Measurements from ENCODE around the gene MTG1.

The MTG1 gene

GRCh38 chr10:133350283-133350949, 43.5 kb upstream of the MTG1 start:
- Histone ChIP-seq H3K4me1 (ENCODE audit: control extremely low read depth in 1 of 4, control insufficient read depth in 4 of 4, insufficient read depth in 4 of 4, low read length in 3 of 4) (no peaks in the 10 kb centered on the region), H3K9me3 (ENCODE audit: control extremely low read depth in 1 of 5, control insufficient read depth in 4 of 5, insufficient read depth in 2 of 5, low read depth in 1 of 5, low read length in 4 of 5) (peaks cover 0 to 2% (median 0%) of the 10 kb centered on the region in 5 experiments), H3K27me3 (replicated peaks in 2 of 5; ENCODE audit: control insufficient read depth in 4 of 5, insufficient read depth in 5 of 5, low read length in 4 of 5) (peaks cover 0 to 50% (median 7%) of the 10 kb centered on the region in 5 experiments), H3K27ac (ENCODE audit: insufficient read depth in 1 of 2, low read depth in 1 of 2, low read length in 2 of 2, poor library complexity in 1 of 2, severe bottlenecking in 2 of 2) (no peak overlapping the region), H3K4me3 (ENCODE audit: control insufficient read depth in 1 of 7, extremely low read depth in 1 of 7, insufficient read depth in 4 of 7, low read depth in 2 of 7, low read length in 6 of 7) (no peak overlapping the region), H3K36me3 (ENCODE audit: control insufficient read depth in 4 of 4, insufficient read depth in 4 of 4, low read length in 3 of 4) (no peaks in the 10 kb centered on the region)
- ChIA-PET CTCF (no interaction called here), POLR2A (no interaction called here)
- 88% methylated on average over 9 of the region's 12 CpGs for WGBS (ENCODE audit: insufficient coverage)
- DNase-seq, result no peak

- H3K4me1 ChIP-seq (ENCODE audit: control extremely low read depth in 1 of 4, control insufficient read depth in 4 of 4, insufficient read depth in 4 of 4, low read length in 3 of 4), result peaks cover 0 to under 1% (median 0%) of the 10 kb centered on the region in 4 experiments
- no peak overlapping the region for H3K27ac ChIP-seq (ENCODE audit: insufficient read depth in 1 of 2, low read depth in 1 of 2, low read length in 2 of 2, poor library complexity in 1 of 2, severe bottlenecking in 2 of 2)
- 72% methylated on average over 11 of the region's 13 CpGs for WGBS (ENCODE audit: insufficient coverage)
- peaks cover 0 to 45% (median 7%) of the 10 kb centered on the region in 5 experiments for H3K27me3 ChIP-seq (replicated peaks in 2 of 5; ENCODE audit: control insufficient read depth in 4 of 5, insufficient read depth in 5 of 5, low read length in 4 of 5)
- H3K36me3 ChIP-seq (ENCODE audit: control insufficient read depth in 4 of 4, insufficient read depth in 4 of 4, low read length in 3 of 4), result no peaks in the 10 kb centered on the region
- ChIA-PET CTCF (no interaction called here), POLR2A (no interaction called here)
- no peak overlapping the region for H3K4me3 ChIP-seq (ENCODE audit: control insufficient read depth in 1 of 7, extremely low read depth in 1 of 7, insufficient read depth in 4 of 7, low read depth in 2 of 7, low read length in 6 of 7)
- DNase-seq, result no peak
- no peaks in the 10 kb centered on the region for H3K9me3 ChIP-seq (ENCODE audit: control extremely low read depth in 1 of 5, control insufficient read depth in 4 of 5, insufficient read depth in 2 of 5, low read depth in 1 of 5, low read length in 4 of 5)
Measured at GRCh38 chr10:133350950-133351329, 43.0 kb upstream of the MTG1 start.

GRCh38 chr10:133351408-133352318, 42.3 kb upstream of the MTG1 start:
- H3K27ac ChIP-seq (ENCODE audit: insufficient read depth in 1 of 2, low read depth in 1 of 2, low read length in 2 of 2, poor library complexity in 1 of 2, severe bottlenecking in 2 of 2), result no peak overlapping the region
- no peaks in the 10 kb centered on the region for H3K36me3 ChIP-seq (ENCODE audit: control insufficient read depth in 4 of 4, insufficient read depth in 4 of 4, low read length in 3 of 4)
- WGBS (ENCODE audit: insufficient coverage), result 79% methylated on average over 18 of the region's 24 CpGs
- no peaks in the 10 kb centered on the region for H3K9me3 ChIP-seq (ENCODE audit: control extremely low read depth in 1 of 5, control insufficient read depth in 4 of 5, insufficient read depth in 2 of 5, low read depth in 1 of 5, low read length in 4 of 5)
- H3K27me3 ChIP-seq (replicated peaks in 2 of 5; ENCODE audit: control insufficient read depth in 4 of 5, insufficient read depth in 5 of 5, low read length in 4 of 5), result peaks cover 0 to 39% (median 7%) of the 10 kb centered on the region in 5 experiments
- DNase-seq, result no peak
- no peak overlapping the region for H3K4me3 ChIP-seq (ENCODE audit: control insufficient read depth in 1 of 7, extremely low read depth in 1 of 7, insufficient read depth in 4 of 7, low read depth in 2 of 7, low read length in 6 of 7)
- H3K4me1 ChIP-seq (ENCODE audit: control extremely low read depth in 1 of 4, control insufficient read depth in 4 of 4, insufficient read depth in 4 of 4, low read length in 3 of 4), result peaks cover 0 to 8% (median 4%) of the 10 kb centered on the region in 4 experiments
- ChIA-PET CTCF (interaction anchor here (1.4 kb wide), 1 partner anchor 10 kb away, joined by 5 read pairs; no protein-coding TSS in a partner anchor), POLR2A (no interaction called here)

- peaks cover 0 to 14% (median 12%) of the 10 kb centered on the region in 4 experiments for H3K4me1 ChIP-seq (ENCODE audit: control extremely low read depth in 1 of 4, control insufficient read depth in 4 of 4, insufficient read depth in 4 of 4, low read length in 3 of 4)
- peaks cover 0 to 22% (median 2%) of the 10 kb centered on the region in 5 experiments for H3K27me3 ChIP-seq (replicated peaks in 2 of 5; ENCODE audit: control insufficient read depth in 4 of 5, insufficient read depth in 5 of 5, low read length in 4 of 5)
- H3K27ac ChIP-seq (ENCODE audit: insufficient read depth in 1 of 2, low read depth in 1 of 2, low read length in 2 of 2, poor library complexity in 1 of 2, severe bottlenecking in 2 of 2), result no peak overlapping the region
- WGBS (ENCODE audit: insufficient coverage), result 92% methylated on average over 16 of the region's 16 CpGs
- no peak for DNase-seq
- ChIA-PET POLR2A (no interaction called here), CTCF (interaction anchor here (1.3 to 1.4 kb wide), 3 partner anchors 8 to 26 kb away, joined by 3 to 9 read pairs (median 5); no protein-coding TSS in a partner anchor)
- H3K36me3 ChIP-seq (ENCODE audit: control insufficient read depth in 4 of 4, insufficient read depth in 4 of 4, low read length in 3 of 4), result no peaks in the 10 kb centered on the region
- H3K9me3 ChIP-seq (ENCODE audit: control extremely low read depth in 1 of 5, control insufficient read depth in 4 of 5, insufficient read depth in 2 of 5, low read depth in 1 of 5, low read length in 4 of 5), result no peaks in the 10 kb centered on the region
- no peak overlapping the region for H3K4me3 ChIP-seq (ENCODE audit: control insufficient read depth in 1 of 7, extremely low read depth in 1 of 7, insufficient read depth in 4 of 7, low read depth in 2 of 7, low read length in 6 of 7)
Measured at GRCh38 chr10:133353202-133353959, 40.6 kb upstream of the MTG1 start.

- CTCF ChIA-PET, result interaction anchor here (1.3 to 1.4 kb wide), 2 partner anchors 25 to 26 kb away, joined by 3 to 9 read pairs; no protein-coding TSS in a partner anchor
- Histone ChIP-seq H3K4me1 (ENCODE audit: control extremely low read depth in 1 of 4, control insufficient read depth in 4 of 4, insufficient read depth in 4 of 4, low read length in 3 of 4) (peaks cover 0 to 14% (median 12%) of the 10 kb centered on the region in 4 experiments), H3K36me3 (ENCODE audit: control insufficient read depth in 4 of 4, insufficient read depth in 4 of 4, low read length in 3 of 4) (no peaks in the 10 kb centered on the region), H3K9me3 (ENCODE audit: control extremely low read depth in 1 of 5, control insufficient read depth in 4 of 5, insufficient read depth in 2 of 5, low read depth in 1 of 5, low read length in 4 of 5) (no peaks in the 10 kb centered on the region), H3K27me3 (replicated peaks in 2 of 5; ENCODE audit: control insufficient read depth in 4 of 5, insufficient read depth in 5 of 5, low read length in 4 of 5) (peaks cover 0 to 19% (median 2%) of the 10 kb centered on the region in 5 experiments), H3K4me3 (ENCODE audit: control insufficient read depth in 1 of 7, extremely low read depth in 1 of 7, insufficient read depth in 4 of 7, low read depth in 2 of 7, low read length in 6 of 7) (no peak overlapping the region), H3K27ac (ENCODE audit: insufficient read depth in 1 of 2, low read depth in 1 of 2, low read length in 2 of 2, poor library complexity in 1 of 2, severe bottlenecking in 2 of 2) (no peak overlapping the region)
- DNase-seq, result no peak
- WGBS (ENCODE audit: insufficient coverage), result 96% methylated on average over 13 of the region's 16 CpGs
- POLR2A ChIA-PET, result no interaction called here
Measured at GRCh38 chr10:133353988-133354605, 39.9 kb upstream of the MTG1 start.

GRCh38 chr10:133354672-133355240, 39.2 kb upstream of the MTG1 start:
- ChIA-PET CTCF (interaction anchor here (0.8 to 1.3 kb wide), 3 partner anchors 9 to 68 kb away, joined by 3 read pairs; no protein-coding TSS in a partner anchor), POLR2A (no interaction called here)
- H3K9me3 ChIP-seq (ENCODE audit: control extremely low read depth in 1 of 5, control insufficient read depth in 4 of 5, insufficient read depth in 2 of 5, low read depth in 1 of 5, low read length in 4 of 5), result no peaks in the 10 kb centered on the region
- H3K4me3 ChIP-seq (ENCODE audit: control insufficient read depth in 1 of 7, extremely low read depth in 1 of 7, insufficient read depth in 4 of 7, low read depth in 2 of 7, low read length in 6 of 7), result no peak overlapping the region
- H3K27ac ChIP-seq (ENCODE audit: insufficient read depth in 1 of 2, low read depth in 1 of 2, low read length in 2 of 2, poor library complexity in 1 of 2, severe bottlenecking in 2 of 2), result no peak overlapping the region
- no peak for DNase-seq
- H3K36me3 ChIP-seq (ENCODE audit: control insufficient read depth in 4 of 4, insufficient read depth in 4 of 4, low read length in 3 of 4), result no peaks in the 10 kb centered on the region
- 96% methylated on average over 14 of the region's 14 CpGs for WGBS (ENCODE audit: insufficient coverage)
- peaks cover 0 to 12% (median 2%) of the 10 kb centered on the region in 5 experiments for H3K27me3 ChIP-seq (replicated peaks in 2 of 5; ENCODE audit: control insufficient read depth in 4 of 5, insufficient read depth in 5 of 5, low read length in 4 of 5)
- peaks cover 0 to 14% (median 12%) of the 10 kb centered on the region in 4 experiments for H3K4me1 ChIP-seq (ENCODE audit: control extremely low read depth in 1 of 4, control insufficient read depth in 4 of 4, insufficient read depth in 4 of 4, low read length in 3 of 4)

Measured in common myeloid progenitor, CD34-positive (primary cell).